Measurements from ENCODE around the gene SGCA. TPM values are rescaled to one million over a fixed set of nuclear protein-coding genes. Genes with fewer than 3 reads are reported as not detected.

Gene SGCA
- total and polyA plus RNA-seq, 2 of the 8 experiments (the other 6 are each of a cell fraction or from before 2014, with no cell fraction given), result 0.12 TPM; not detected in 1

DNA sequence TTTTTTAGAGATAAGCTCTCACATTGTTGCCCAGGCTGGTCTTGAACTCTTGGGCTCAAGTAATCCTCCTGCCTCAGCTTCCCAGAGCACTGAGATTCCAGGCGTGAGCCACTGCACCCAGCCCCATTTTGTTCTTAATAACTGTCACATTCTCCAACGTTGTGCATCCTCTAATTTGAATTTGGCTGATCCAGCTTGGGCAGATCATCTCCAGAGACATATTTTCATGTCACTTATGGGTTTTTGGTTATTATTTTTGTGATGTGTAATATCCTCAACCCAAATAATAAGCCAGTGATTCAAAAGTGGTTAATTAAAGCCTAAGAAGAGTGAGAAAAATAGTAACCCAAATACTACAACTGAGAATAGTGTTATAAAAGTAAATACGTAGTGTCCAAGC is 51.8 kb downstream of the SGCA start:
- Histone ChIP-seq H3K14ac (ENCODE audit: insufficient read length) (no peak overlapping the region), H2BK120ac (replicated peaks; ENCODE audit: low read depth, low read length) (no peak overlapping the region), H2BK20ac (ENCODE audit: low read length) (no peak overlapping the region), H4K5ac (ENCODE audit: insufficient read length, low read depth, low read length) (no peak overlapping the region), H4K8ac (ENCODE audit: extremely low read depth, insufficient read depth, low read length) (no peak overlapping the region), H4K20me1 (replicated peaks in 1 of 2; ENCODE audit: control insufficient read depth in 1 of 2, insufficient read depth in 2 of 2, low read length in 2 of 2) (no peaks in the 10 kb centered on the region), H3K9me3 (ENCODE audit: insufficient read depth in 2 of 2, low read depth in 1 of 2, low read length in 1 of 2) (no peaks in the 10 kb centered on the region), H2AFZ (ENCODE audit: low read length) (no peak overlapping the region), H3K4me3 (ENCODE audit: extremely low read depth in 1 of 4, insufficient read depth in 2 of 4, low read depth in 3 of 4, low read length in 4 of 4) (no peak overlapping the region), H3K18ac (ENCODE audit: extremely low read depth, low read length) (no peak overlapping the region), H3K23me2 (ENCODE audit: low read depth, low read length) (no peaks in the 10 kb centered on the region), H2AK5ac (ENCODE audit: low read depth, low read length) (no peak overlapping the region), H2BK5ac (ENCODE audit: low read depth, low read length) (no peak overlapping the region), H3K27ac (ENCODE audit: low read depth, low read length) (no peak overlapping the region), H3K27me3 (replicated peaks in 1 of 4; ENCODE audit: control insufficient read depth in 3 of 4, extremely low read depth in 1 of 4, insufficient read depth in 3 of 4, low read length in 3 of 4) (no peaks in the 10 kb centered on the region), H3K56ac (replicated peaks; ENCODE audit: insufficient read length, low read depth, low read length) (no peak overlapping the region), H3K4me1 (replicated peaks in 1 of 4; ENCODE audit: control insufficient read depth in 3 of 4, insufficient read depth in 4 of 4, low read length in 3 of 4) (peaks cover 2 to 10% (median 9%) of the 10 kb centered on the region in 4 experiments), H4K91ac (replicated peaks; ENCODE audit: insufficient read length, low read length) (no peak overlapping the region), H3K23ac (ENCODE audit: insufficient read length) (no peak overlapping the region), H3K4ac (replicated peaks; ENCODE audit: insufficient read length, low read depth, low read length) (no peak overlapping the region), H2BK15ac (ENCODE audit: low read length) (no peak overlapping the region), H2BK12ac (ENCODE audit: low read depth, low read length) (no peak overlapping the region), H3K4me2 (ENCODE audit: insufficient read depth in 1 of 2, low read depth in 2 of 2, low read length in 2 of 2) (no peak overlapping the region), H3K9ac (replicated peaks in 1 of 4; ENCODE audit: extremely low read depth in 1 of 4, low read depth in 3 of 4, low read length in 3 of 4) (no peak overlapping the region), H3K79me1 (ENCODE audit: low read depth, low read length) (no peaks in the 10 kb centered on the region), H3K79me2 (ENCODE audit: control insufficient read depth in 1 of 2, insufficient read depth in 2 of 2, low read length in 2 of 2) (no peaks in the 10 kb centered on the region), H3K36me3 (ENCODE audit: control insufficient read depth in 2 of 4, insufficient read depth in 4 of 4, low read length in 3 of 4) (no peaks in the 10 kb centered on the region)
- ChIA-PET CTCF (ENCODE audit: partially characterized antibody) (interaction anchor here (1.2 to 24.4 kb wide), 4 partner anchors 13 to 64 kb away, joined by 3 to 1349 read pairs (median 120); partner anchors contain the start of genes COL1A1 and TMEM92), POLR2A (ENCODE audit: partially characterized antibody) (interaction anchor here (0.8 kb wide), 1 partner anchor 129 kb away, joined by 3 read pairs; no protein-coding TSS in a partner anchor)
- FAIRE-seq (no peak), DNase-seq (ENCODE audit: low read depth in 1 of 2, low spot score in 2 of 2) (no peak)
- WGBS, 2 experiments (ENCODE audit: extremely low coverage in 1 of 2, insufficient coverage in 1 of 2, insufficient read length in 1 of 2, insufficient replicate concordance in 2 of 2, low coverage in 1 of 2, low lambda C conversion rate in 2 of 2, missing lambda C conversion rate in 1 of 2), result 64% methylated on average over 3 of the region's 3 CpGs; no CpG with 5 or more reads in 1 of the 2 experiments
- TF ChIP-seq EGR1 (IDR thresholded peaks at IDR 0.05; ENCODE audit: borderline replicate concordance, low read depth, low read length), result no peak
- TF ChIP-seq TAF7 (optimal IDR thresholded peaks at IDR 0.05; ENCODE audit: borderline replicate concordance, low read depth, low read length), result no peak
- no peak for TF ChIP-seq RBBP5 (IDR thresholded peaks at IDR 0.05; ENCODE audit: borderline replicate concordance, low read depth, low read length)
- TF ChIP-seq SRF (IDR thresholded peaks at IDR 0.05; ENCODE audit: low read depth, low read length), result no peak
- TF ChIP-seq, protein P1, sequence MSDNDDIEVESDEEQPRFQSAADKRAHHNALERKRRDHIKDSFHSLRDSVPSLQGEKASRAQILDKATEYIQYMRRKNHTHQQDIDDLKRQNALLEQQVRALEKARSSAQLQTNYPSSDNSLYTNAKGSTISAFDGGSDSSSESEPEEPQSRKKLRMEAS (IDR thresholded peaks at IDR 0.05), result no peak
- TF ChIP-seq NANOG (IDR thresholded peaks at IDR 0.05; ENCODE audit: insufficient read depth, low read depth, low read length, poor library complexity, severe bottlenecking), result no peak
- TF ChIP-seq, protein P2, sequence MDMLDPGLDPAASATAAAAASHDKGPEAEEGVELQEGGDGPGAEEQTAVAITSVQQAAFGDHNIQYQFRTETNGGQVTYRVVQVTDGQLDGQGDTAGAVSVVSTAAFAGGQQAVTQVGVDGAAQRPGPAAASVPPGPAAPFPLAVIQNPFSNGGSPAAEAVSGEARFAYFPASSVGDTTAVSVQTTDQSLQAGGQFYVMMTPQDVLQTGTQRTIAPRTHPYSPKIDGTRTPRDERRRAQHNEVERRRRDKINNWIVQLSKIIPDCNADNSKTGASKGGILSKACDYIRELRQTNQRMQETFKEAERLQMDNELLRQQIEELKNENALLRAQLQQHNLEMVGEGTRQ (IDR thresholded peaks at IDR 0.05; ENCODE audit: low read length), result no peak
- TF ChIP-seq CBX8 (IDR thresholded peaks at IDR 0.05; ENCODE audit: borderline replicate concordance, low read depth, low read length), result no peak
